ENCODE data around the gene CAMK1D. TPM values are rescaled to one million over a fixed set of nuclear protein-coding genes. Genes with fewer than 3 reads are reported as not detected.

CAMK1D gene
- total RNA-seq, 2 experiments from 2014 or later = 16.7 to 17.8 TPM

- POLR2A ChIA-PET = no interaction called here
- Mint-ChIP-seq H3K4me3 (no peak overlapping the region), H3K9me3 (no peaks in the 10 kb centered on the region), H3K27me3 (peaks cover 15% of the 10 kb centered on the region), H3K4me1 (no peaks in the 10 kb centered on the region), H3K36me3 (ENCODE audit: low read depth) (no peaks in the 10 kb centered on the region), H3K27ac (no peak overlapping the region)
- CTCF ChIA-PET = no interaction called here
- DNase-seq = no peak
These were observed 526.9 kb downstream of the CAMK1D start for GRCh38 chr10:12876266-12876665.

- DNase-seq = no peak
- ChIA-PET CTCF (no interaction called here), POLR2A (no interaction called here)
- Mint-ChIP-seq H3K27ac (no peak overlapping the region), H3K4me1 (no peaks in the 10 kb centered on the region), H3K27me3 (peaks cover 17% of the 10 kb centered on the region), H3K9me3 (no peaks in the 10 kb centered on the region), H3K36me3 (ENCODE audit: low read depth) (no peaks in the 10 kb centered on the region), H3K4me3 (no peak overlapping the region)
These were observed 527.8 kb downstream of the CAMK1D start for GRCh38 chr10:12877150-12877549.

- DNase-seq = no peak
- Mint-ChIP-seq H3K27me3 (peaks cover 29% of the 10 kb centered on the region), H3K9me3 (no peaks in the 10 kb centered on the region), H3K27ac (no peak overlapping the region), H3K36me3 (ENCODE audit: low read depth) (no peaks in the 10 kb centered on the region), H3K4me1 (no peaks in the 10 kb centered on the region), H3K4me3 (no peak overlapping the region)
- POLR2A ChIA-PET = no interaction called here
- CTCF ChIA-PET = no interaction called here
These were observed 531.1 kb downstream of the CAMK1D start for GRCh38 chr10:12880423-12880822.

- no peaks in the 10 kb centered on the region for H3K4me1 Mint-ChIP-seq
- no peak overlapping the region for H3K4me3 Mint-ChIP-seq
- ChIA-PET CTCF (no interaction called here), POLR2A (no interaction called here)
- no peaks in the 10 kb centered on the region for H3K36me3 Mint-ChIP-seq (ENCODE audit: low read depth)
- H3K9me3 Mint-ChIP-seq = no peaks in the 10 kb centered on the region
- no peak overlapping the region for H3K27ac Mint-ChIP-seq
- no peak for DNase-seq
- peaks cover 20% of the 10 kb centered on the region for H3K27me3 Mint-ChIP-seq
These were observed 535.5 kb downstream of the CAMK1D start for GRCh38 chr10:12884851-12885250.

Other genes with a start within 250 kb of the CAMK1D start
- gene SEC61A2, start 219.9 kb upstream of the CAMK1D start, total RNA-seq = 10 to 100 TPM; 11.7 to 12.8 TPM
- gene NUDT5, start 153.7 kb upstream of the CAMK1D start, total RNA-seq = 10 to 100 TPM; 91.6 to 91.7 TPM
- 10 to 100 TPM; 89.5 to 95.1 TPM for gene CDC123, start 153.4 kb upstream of the CAMK1D start, total RNA-seq

Measured in activated CD4-positive, alpha-beta memory T cell treated with anti-CD3 and anti-CD28 coated beads, Interleukin-2, amount 10 ng/mL, durations not matched to agents 7 days and 5 days (primary cell).